Measurements from ENCODE around the gene NENF. TPM values are rescaled to one million over a fixed set of nuclear protein-coding genes. Genes with fewer than 3 reads are reported as not detected.

NENF gene
- total and polyA plus RNA-seq, 10 of the 15 experiments (the other 5 are each of a cell fraction or from before 2014, with no cell fraction given), result 5.1 to 83.4 (median 42.7) TPM

- H3K4me2 ChIP-seq (ENCODE audit: control insufficient read depth, insufficient read depth), result no peak overlapping the region
- H4K20me1 ChIP-seq (ENCODE audit: control insufficient read depth, insufficient read depth), result no peaks in the 10 kb centered on the region
- H3K27ac ChIP-seq (ENCODE audit: control insufficient read depth, insufficient read depth), result no peak overlapping the region
- H3K36me3 ChIP-seq (ENCODE audit: control insufficient read depth in 2 of 2, insufficient read depth in 2 of 2, low read length in 1 of 2), result no peaks in the 10 kb centered on the region
- BruUV-seq (replicated peaks), result no TSS peak
- FAIRE-seq (no peak), ATAC-seq (no peak), DNase-seq (ENCODE audit: low read depth, low spot score) (no peak)
- no peak overlapping the region for H3K9ac ChIP-seq (ENCODE audit: control insufficient read depth, insufficient read depth, low read length)
- RAD21 ChIA-PET (ENCODE audit: unreplicated experiment), result interaction anchor here (0.5 to 6.1 kb wide), 4 partner anchors 13 to 382 kb away, joined by 3 to 197 read pairs (median 4); partner anchors contain the start of gene PACC1
- in situ Hi-C loops (cut with MboI) (no loop called here), intact Hi-C loops (cut with micrococcal nuclease; ENCODE audit: unreplicated experiment) (no loop called here)
- no peaks in the 10 kb centered on the region; the same call in 2 of the 3 replicates for H3K9me3 ChIP-seq (replicated peaks; ENCODE audit: control insufficient read depth, insufficient read depth, low read length)
- no peak overlapping the region for H3K4me3 ChIP-seq
- no peaks in the 10 kb centered on the region for H3K4me1 ChIP-seq (ENCODE audit: control insufficient read depth, insufficient read depth, low read length)
- WGBS (ENCODE audit: insufficient coverage, insufficient replicate concordance, low lambda C conversion rate, missing lambda C conversion rate), result 62% methylated on average over 15 of the region's 15 CpGs
- no peak overlapping the region for H2AFZ ChIP-seq (ENCODE audit: control insufficient read depth, low read depth, low read length)
- H3K79me2 ChIP-seq (ENCODE audit: control insufficient read depth, insufficient read depth, low read length), result no peaks in the 10 kb centered on the region
- SMC1A ChIA-PET (ENCODE audit: uncharacterized antibody, unreplicated experiment), result interaction anchor here (0.8 to 6.6 kb wide), 11 partner anchors 11 to 771 kb away, joined by 3 to 168 read pairs (median 4); partner anchors contain the start of gene PACC1
- CTCF ChIA-PET, result interaction anchor here (1.0 to 8.5 kb wide), 7 partner anchors 24 to 772 kb away, joined by 3 to 270 read pairs (median 123); partner anchors contain the start of genes DTL and INTS7
- POLR2A ChIA-PET, result interaction anchor here (0.6 kb wide), 1 partner anchor 40 kb away, joined by 3 read pairs; no protein-coding TSS in a partner anchor
- no peaks in the 10 kb centered on the region; a peak in 1 of 4 replicates for H3K27me3 ChIP-seq (replicated peaks in 1 of 2; ENCODE audit: control insufficient read depth in 2 of 2, insufficient read depth in 2 of 2, low read length in 1 of 2)
- TF ChIP-seq KAT2A (conservative IDR thresholded peaks at IDR 0.05; ENCODE audit: control insufficient read depth, low read depth, low read length) (no peak), GATAD2B (conservative IDR thresholded peaks at IDR 0.05; ENCODE audit: low read depth) (no peak), MYB (IDR thresholded peaks at IDR 0.05; ENCODE audit: borderline replicate concordance, low read depth, low read length) (no peak), ELK1 (IDR thresholded peaks at IDR 0.05; ENCODE audit: low read depth, low read length) (no peak), E2F4 (IDR thresholded peaks at IDR 0.05; ENCODE audit: low read depth, low read length) (no peak), MYC (IDR thresholded peaks at IDR 0.05; ENCODE audit: insufficient read depth, insufficient read length, insufficient replicate concordance, low read length, severe bottlenecking) (no peak), HDGF (IDR thresholded peaks at IDR 0.05) (no peak), MTA3 (IDR thresholded peaks at IDR 0.05; ENCODE audit: borderline replicate concordance, low read length) (no peak), NFYB (IDR thresholded peaks at IDR 0.05; ENCODE audit: insufficient read depth, low read depth, low read length) (no peak), CEBPB (IDR thresholded peaks at IDR 0.05; ENCODE audit: borderline replicate concordance in 1 of 2, low read depth in 2 of 2, low read length in 2 of 2) (no peak), POLR2AphosphoS5 (IDR thresholded peaks at IDR 0.05; ENCODE audit: low read length) (no peak), ATF2 (IDR thresholded peaks at IDR 0.05; ENCODE audit: low read length) (no peak), ZBED1 (IDR thresholded peaks at IDR 0.05; ENCODE audit: borderline replicate concordance) (no peak), TCF3 (IDR thresholded peaks at IDR 0.05; ENCODE audit: borderline replicate concordance, insufficient read depth, low read depth, low read length) (no peak), JUNB (IDR thresholded peaks at IDR 0.05) (no peak), IRF5 (IDR thresholded peaks at IDR 0.05; ENCODE audit: borderline replicate concordance) (no peak), IRF3 (IDR thresholded peaks at IDR 0.05) (no peak)
Observed at GRCh38 chr1:212452323-212453155, 19.8 kb downstream of the NENF start.

All from GM12878 (cell line).